H1 (cell line): ENCODE data around the gene HDGFL3. TPM values are rescaled to one million over a fixed set of nuclear protein-coding genes. Genes with fewer than 3 reads are reported as not detected.

Source experiments
- CTCF ChIA-PET: fragments of 300-600 bp; sonication (Branson Sonifier 250); formaldehyde crosslinking; loops from one replicate; lab custom pipeline; 2021; ENCODE audit not compliant: partially characterized antibody; lab: Charles Lee
- POLR2A ChIA-PET: fragments of 300-600 bp; sonication (Branson Sonifier 250); formaldehyde crosslinking; loops from one replicate; lab custom pipeline; 2021; ENCODE audit warnings: inconsistent platforms; ENCODE audit not compliant: partially characterized antibody; lab: Charles Lee
- DNase-seq, 2 experiments: peaks; one replicate each; pipeline versions ENCODE4 v3.0.0 to v3.0.0-alpha.2; 2010 to 2022; ENCODE audit warnings: low spot score in 2 of 2, low read depth in 1 of 2, mixed read lengths in 1 of 2
- FAIRE-seq: peaks from 2 replicates; lab custom pipeline; 2011; peaks lifted over from hg19 to GRCh38; lab: Jason Lieb, UNC
- H2AFZ ChIP-seq: 2 replicates; pipeline ENCODE4 v1.8.1; 2012; ENCODE audit warnings: low read length, inconsistent platforms
- H2AK5ac ChIP-seq: 2 replicates; pipeline ENCODE4 v1.6.1; 2013; ENCODE audit warnings: low read depth, low read length
- H2BK120ac ChIP-seq: replicated peaks from 2 replicates; pipeline ENCODE3; 2013; ENCODE audit warnings: low read depth, low read length, inconsistent platforms
- H2BK12ac ChIP-seq: 2 replicates; pipeline ENCODE4 v1.6.1; 2013; ENCODE audit warnings: low read depth, low read length
- H2BK15ac ChIP-seq: 2 replicates; pipeline ENCODE4 v1.6.1; 2013; ENCODE audit warnings: low read length
- H2BK20ac ChIP-seq: 2 replicates; pipeline ENCODE4 v1.6.1; 2013; ENCODE audit warnings: low read length
- H2BK5ac ChIP-seq: 2 replicates; pipeline ENCODE4 v1.6.1; 2013; ENCODE audit warnings: low read depth, low read length
- H3K14ac ChIP-seq: 2 replicates; pipeline ENCODE4 v1.6.1; 2013; ENCODE audit warnings: inconsistent platforms; ENCODE audit not compliant: insufficient read length
- H3K18ac ChIP-seq: 2 replicates; pipeline ENCODE4 v1.6.1; 2013; ENCODE audit warnings: low read length; ENCODE audit errors: extremely low read depth
- H3K23ac ChIP-seq: 2 replicates; pipeline ENCODE4 v1.6.1; 2013; ENCODE audit warnings: inconsistent platforms; ENCODE audit not compliant: insufficient read length
- H3K23me2 ChIP-seq: 2 replicates; pipeline ENCODE4 v1.6.1; 2013; ENCODE audit warnings: low read depth, low read length
- H3K27ac ChIP-seq: 2 replicates; pipeline ENCODE4 v1.6.1; 2011; ENCODE audit warnings: low read depth, low read length, inconsistent platforms
- H3K27me3 ChIP-seq, 4 experiments: replicated peaks in 1 of 4; 1 replicate in 1 of 4; 2 replicates in 3 of 4; pipeline versions ENCODE4 v1.6.1 to v1.8.1; 2011 to 2013; ENCODE audit warnings: low read length in 3 of 4, mild to moderate bottlenecking in 3 of 4, inconsistent platforms in 2 of 4, mixed read lengths in 2 of 4, moderate library complexity in 1 of 4; ENCODE audit not compliant: control insufficient read depth in 3 of 4, insufficient read depth in 3 of 4; ENCODE audit errors: extremely low read depth in 1 of 4
- H3K36me3 ChIP-seq, 4 experiments: 2 replicates each; pipeline versions ENCODE4 v1.6.1 to v1.8.1; 2011 to 2013; ENCODE audit warnings: mild to moderate bottlenecking in 4 of 4, low read length in 3 of 4, moderate library complexity in 2 of 4, control low read depth in 1 of 4, inconsistent platforms in 1 of 4; ENCODE audit not compliant: insufficient read depth in 4 of 4, control insufficient read depth in 2 of 4
- H3K4ac ChIP-seq: replicated peaks from 2 replicates; pipeline ENCODE3; 2013; ENCODE audit warnings: low read length, low read depth, mixed read lengths, inconsistent platforms; ENCODE audit not compliant: insufficient read length
- H3K4me1 ChIP-seq, 4 experiments: replicated peaks in 1 of 4; 1 replicate in 1 of 4; 2 replicates in 3 of 4; pipeline versions ENCODE4 v1.6.1 to v1.8.1; 2011 to 2013; ENCODE audit warnings: low read length in 3 of 4, inconsistent platforms in 2 of 4, mixed read lengths in 1 of 4; ENCODE audit not compliant: insufficient read depth in 4 of 4, control insufficient read depth in 3 of 4
- H3K4me2 ChIP-seq, 2 experiments: 2 replicates each; pipeline versions ENCODE4 v1.6.1 to v1.8.1; 2011 to 2013; ENCODE audit warnings: low read depth in 2 of 2, low read length in 2 of 2, control low read depth in 1 of 2, inconsistent platforms in 1 of 2, mild to moderate bottlenecking in 1 of 2; ENCODE audit not compliant: insufficient read depth in 1 of 2
- H3K4me3 ChIP-seq, 4 experiments: fragments of 200-600, 300-600 bp in 1 of 4; sonication (generic), shearing (Covaris generic), sonication (Bioruptor Twin) in 1 of 4; 2 replicates each; pipeline versions ENCODE4 v1.5.1 to v1.8.1; 2011 to 2016; ENCODE audit warnings: low read length in 4 of 4, low read depth in 3 of 4, control low read depth in 2 of 4, inconsistent platforms in 2 of 4, mild to moderate bottlenecking in 2 of 4, mixed read lengths in 1 of 4, moderate library complexity in 1 of 4; ENCODE audit not compliant: insufficient read depth in 2 of 4; ENCODE audit errors: extremely low read depth in 1 of 4
- H3K56ac ChIP-seq: replicated peaks from 2 replicates; pipeline ENCODE3; 2013; ENCODE audit warnings: low read depth, mild to moderate bottlenecking, mixed read lengths, low read length, inconsistent platforms; ENCODE audit not compliant: insufficient read length
- H3K79me1 ChIP-seq: 2 replicates; pipeline ENCODE4 v1.6.1; 2013; ENCODE audit warnings: low read depth, low read length, control low read depth
- H3K79me2 ChIP-seq, 2 experiments: 2 replicates each; pipeline versions ENCODE4 v1.6.1 to v1.8.1; 2012 to 2013; ENCODE audit warnings: low read length in 2 of 2, mild to moderate bottlenecking in 2 of 2, inconsistent platforms in 1 of 2; ENCODE audit not compliant: insufficient read depth in 2 of 2, control insufficient read depth in 1 of 2
- H3K9ac ChIP-seq, 4 experiments: replicated peaks in 1 of 4; 1 replicate in 1 of 4; 2 replicates in 3 of 4; pipeline versions ENCODE4 v1.6.1 to v1.8.1; 2011 to 2013; ENCODE audit warnings: low read depth in 3 of 4, low read length in 3 of 4, control low read depth in 2 of 4, mild to moderate bottlenecking in 2 of 4, moderate library complexity in 2 of 4, inconsistent platforms in 1 of 4; ENCODE audit errors: extremely low read depth in 1 of 4
- H3K9me3 ChIP-seq, 2 experiments: 2 replicates each; pipeline versions ENCODE4 v1.6.1 to v1.8.1; 2012 to 2013; ENCODE audit warnings: mild to moderate bottlenecking in 2 of 2, moderate library complexity in 2 of 2, control low read depth in 1 of 2, inconsistent platforms in 1 of 2, low read depth in 1 of 2, low read length in 1 of 2, mixed read lengths in 1 of 2; ENCODE audit not compliant: insufficient read depth in 2 of 2
- H4K20me1 ChIP-seq, 2 experiments: replicated peaks in 1 of 2; 2 replicates each; pipeline versions ENCODE3 to v1.8.1; 2011 to 2013; ENCODE audit warnings: inconsistent platforms in 2 of 2, low read length in 2 of 2, mild to moderate bottlenecking in 1 of 2; ENCODE audit not compliant: insufficient read depth in 2 of 2, control insufficient read depth in 1 of 2
- H4K5ac ChIP-seq: 2 replicates; pipeline ENCODE4 v1.6.1; 2013; ENCODE audit warnings: low read length, low read depth, mixed read lengths, inconsistent platforms; ENCODE audit not compliant: insufficient read length
- H4K8ac ChIP-seq: 2 replicates; pipeline ENCODE4 v1.8.0; 2013; ENCODE audit warnings: mild to moderate bottlenecking, moderate library complexity, low read length, inconsistent platforms; ENCODE audit not compliant: insufficient read depth; ENCODE audit errors: extremely low read depth
- H4K91ac ChIP-seq: replicated peaks from 2 replicates; pipeline ENCODE3; 2013; ENCODE audit warnings: low read length, mixed read lengths, inconsistent platforms; ENCODE audit not compliant: insufficient read length
- CTCF ChIP-seq, 3 experiments: IDR thresholded peaks; 1 replicate in 2 of 3; 2 replicates in 1 of 3; pipeline versions ENCODE4 v1.5.1 to v1.6.1; 2011; ENCODE audit warnings: low read length in 3 of 3, mild to moderate bottlenecking in 3 of 3, inconsistent platforms in 2 of 3, low read depth in 1 of 3, moderate library complexity in 1 of 3; ENCODE audit not compliant: insufficient read depth in 1 of 3; ENCODE audit errors: control extremely low read depth in 1 of 3
- GTF2F1 ChIP-seq: IDR thresholded peaks from 2 replicates; pipeline ENCODE4 v1.6.1; 2012; ENCODE audit warnings: low read depth, low read length, improper control_type of control experiment, borderline replicate concordance
- RAD21 ChIP-seq, 2 experiments: IDR thresholded peaks in 1 of 2; conservative IDR thresholded peaks in 1 of 2; 2 replicates each; pipeline ENCODE4 v1.6.1; 2011; ENCODE audit warnings: low read depth in 2 of 2, low read length in 2 of 2, improper control_type of control experiment in 1 of 2, inconsistent platforms in 1 of 2, mild to moderate bottlenecking in 1 of 2, moderate library complexity in 1 of 2
- SAP30 ChIP-seq: fragments of 300-600 bp; sonication (generic); IDR thresholded peaks from 2 replicates; pipeline ENCODE4 v1.7.1; 2012; ENCODE audit warnings: low read length, moderate library complexity, mild to moderate bottlenecking, inconsistent platforms; ENCODE audit not compliant: insufficient read depth, insufficient replicate concordance
- TAF1 ChIP-seq: IDR thresholded peaks from 2 replicates; pipeline ENCODE4 v1.6.1; 2011; ENCODE audit warnings: mild to moderate bottlenecking, low read depth, low read length
- WGBS, 2 experiments: shearing (Covaris generic) in 1 of 2; methylation state at CpG; one replicate each; pipeline versions ENCODE4 v1.1.6 to v1.1.7; 2013 to 2015; ENCODE audit warnings: low lambda C conversion rate in 2 of 2, mixed read lengths in 2 of 2, inconsistent platforms in 1 of 2, low coverage in 1 of 2, missing lambda C conversion rate in 1 of 2; ENCODE audit not compliant: insufficient replicate concordance in 2 of 2, insufficient coverage in 1 of 2, insufficient read length in 1 of 2; ENCODE audit errors: extremely low coverage in 1 of 2, missing lambda C conversion rate in 1 of 2; 5-methylcytosine and 5-hydroxymethylcytosine counted together
- polyA plus RNA-seq, 7 experiments: library from polyadenylated mRNA; depleted of rRNA in 3 of 7; stranded (reverse) in 5 of 7; unstranded in 2 of 7; fragments of >200 nt in 5 of 7; fragments of 200-250 nt in 2 of 7; gene quantifications; 1 replicate in 5 of 7; 2 replicates in 1 of 7; 4 replicates in 1 of 7; pipeline versions ENCODE4 v1.2.1 to v1.2.3, GENCODE V29; 2011 to 2013; ENCODE audit warnings: missing spikeins in 2 of 7, mixed read lengths in 2 of 7
- total RNA-seq: library from RNA; stranded (reverse); fragmentation: NEBNext Ultra II Directional; extraction: Animal tissue kit (Norgen Biotek cat#: 25700); gene quantifications from 2 replicates; pipeline ENCODE4 v1.2.1, GENCODE V29; 2021

HDGFL3 gene
- total and polyA plus RNA-seq, 2 of the 8 experiments (the other 6 are each of a cell fraction or from before 2014, with no cell fraction given), result 14.1 to 149 TPM

GRCh38 chr15:83118291-83118827, 89.3 kb downstream of the HDGFL3 start:
- no peak overlapping the region for H3K56ac ChIP-seq
- no peak overlapping the region for H2AFZ ChIP-seq
- FAIRE-seq, result no peak
- no peak overlapping the region for H3K4me3 ChIP-seq
- no peak overlapping the region for H2BK5ac ChIP-seq
- no peaks in the 10 kb centered on the region for H3K4me1 ChIP-seq
- WGBS, 2 experiments, result 82% methylated on average over 6 of the region's 6 CpGs; no CpG with 5 or more reads in 1 of the 2 experiments
- no peaks in the 10 kb centered on the region for H3K36me3 ChIP-seq
- H2BK120ac ChIP-seq, result no peak overlapping the region
- H3K9ac ChIP-seq, result no peak overlapping the region
- H3K4me2 ChIP-seq, result no peak overlapping the region
- CTCF ChIA-PET, result interaction anchor here (0.6 to 1.2 kb wide), 3 partner anchors 10 to 373 kb away, joined by 3 to 4 read pairs (median 3); no protein-coding TSS in a partner anchor
- no peaks in the 10 kb centered on the region for H3K9me3 ChIP-seq
- no peak overlapping the region for H3K23ac ChIP-seq
- H3K79me1 ChIP-seq, result no peaks in the 10 kb centered on the region; the same call in 1 of the 2 replicates
- no peak overlapping the region for H3K14ac ChIP-seq
- H2AK5ac ChIP-seq, result no peak overlapping the region
- TF ChIP-seq RAD21 (IDR thresholded peaks at IDR 0.05 in 1 of 2, conservative IDR thresholded peaks at IDR 0.05 in 1 of 2; ENCODE audit: low read depth in 2 of 2, low read length in 2 of 2) (peak in 1 of 2 experiments; percentile 1; a peak in 1 of 4 replicates), CTCF (IDR thresholded peaks at IDR 0.05; ENCODE audit: control extremely low read depth in 1 of 3, insufficient read depth in 1 of 3, low read depth in 1 of 3, low read length in 3 of 3) (peak in 1 of 3 experiments; percentile 6; a peak in 1 of 4 replicates), SAP30 (no peak), GTF2F1 (no peak), TAF1 (no peak)
- TF ChIP-seq, all 59 proteins: peak for 2
- Histone ChIP-seq H4K20me1 (no peaks in the 10 kb centered on the region), H4K5ac (no peak overlapping the region), H3K79me2 (no peaks in the 10 kb centered on the region), H4K8ac (no peak overlapping the region), H4K91ac (no peak overlapping the region), H3K27ac (no peak overlapping the region), H2BK20ac (no peak overlapping the region), H2BK12ac (no peak overlapping the region), H3K18ac (no peak overlapping the region), H3K27me3 (no peaks in the 10 kb centered on the region; a peak in 1 of 7 replicates), H3K23me2 (no peaks in the 10 kb centered on the region; the same call in 1 of the 2 replicates), H2BK15ac (no peak overlapping the region), H3K4ac (no peak overlapping the region)
- no peak for DNase-seq
- POLR2A ChIA-PET, result interaction anchor here (1.3 kb wide), 1 partner anchor 11 kb away, joined by 4 read pairs; no protein-coding TSS in a partner anchor
